K562 (cell line): ENCODE data around the gene YIPF1. TPM values are rescaled to one million over a fixed set of nuclear protein-coding genes. Genes with fewer than 3 reads are reported as not detected.
A peak's percentile ranks its signal among the peaks of the same experiment; 100 is the strongest.

Experiments used
- C11orf30 ChIP-seq: fragments of 450-650 bp; IDR thresholded peaks from 2 replicates; pipeline ENCODE4 v1.6.1; 2016; ENCODE audit warnings: low read depth, mild to moderate bottlenecking
- CHCHD3 ChIP-seq: fragments of 250-450 bp; sonication (Bioruptor Pico); IDR thresholded peaks from 2 replicates; pipeline ENCODE4 v2.1.2; 2022; ENCODE audit warnings: mild to moderate bottlenecking
- CREB1 ChIP-seq, 2 experiments: sonication (generic) in 1 of 2; formaldehyde crosslinking in 1 of 2; IDR thresholded peaks; 2 replicates each; pipeline versions ENCODE4 v1.6.1 to v1.8.0; 2012 to 2022; ENCODE audit warnings: inconsistent platforms in 1 of 2, mild to moderate bottlenecking in 1 of 2, missing genetic modification reagents in 1 of 2, moderate library complexity in 1 of 2
- MCM3 ChIP-seq: fragments of 450-650 bp; IDR thresholded peaks from 2 replicates; pipeline ENCODE4 v1.6.1; 2016
- MECOM ChIP-seq: fragments of 250-450 bp; sonication (Bioruptor Pico); IDR thresholded peaks from 2 replicates; pipeline ENCODE4 v1.8.0; 2022; ENCODE audit warnings: inconsistent platforms
- MIER1 ChIP-seq: fragments of 450-650 bp; IDR thresholded peaks from 2 replicates; pipeline ENCODE4 v1.6.1; 2016; ENCODE audit warnings: antibody characterized with exemption, mild to moderate bottlenecking, low read depth
- NFATC3 ChIP-seq: fragments of 450-650 bp; IDR thresholded peaks from 2 replicates; pipeline ENCODE4 v1.6.1; 2017; ENCODE audit warnings: mild to moderate bottlenecking
- PYGO2 ChIP-seq: fragments of 450-650 bp; IDR thresholded peaks from 2 replicates; pipeline ENCODE4 v1.6.1; 2016; ENCODE audit warnings: mild to moderate bottlenecking, missing genetic modification characterization, moderate library complexity, missing compliant biosample characterization
- RBM39 ChIP-seq: fragments of 200-400 bp; formaldehyde crosslinking; optimal IDR thresholded peaks from 2 replicates; pipeline ENCODE3; 2018; ENCODE audit warnings: low read depth, low read length
- SNRNP70 ChIP-seq: fragments of 200-400 bp; formaldehyde crosslinking; optimal IDR thresholded peaks from 2 replicates; pipeline ENCODE3; 2017; ENCODE audit warnings: low read depth, low read length
- SREBF2 ChIP-seq: sonication (generic); formaldehyde crosslinking; IDR thresholded peaks from 2 replicates; pipeline ENCODE4 v1.4.0; 2020; ENCODE audit warnings: mild to moderate bottlenecking, missing genetic modification reagents
- ZFPM2 ChIP-seq: fragments of 250-450 bp; sonication (Bioruptor Pico); IDR thresholded peaks from 2 replicates; pipeline ENCODE4 v1.5.1; 2022; ENCODE audit warnings: mild to moderate bottlenecking
- ZNF124 ChIP-seq: sonication (generic); formaldehyde crosslinking; IDR thresholded peaks from 2 replicates; pipeline ENCODE4 v1.8.1; 2022; ENCODE audit warnings: missing genetic modification reagents
- ZNF395 ChIP-seq: fragments of 200-800 bp; sonication (Bioruptor generic); IDR thresholded peaks from 2 replicates; pipeline ENCODE4 v1.6.1; 2017; ENCODE audit warnings: missing genetic modification characterization, missing compliant biosample characterization
- ZNF589 ChIP-seq: fragments of 200-800 bp; sonication (Bioruptor generic); IDR thresholded peaks from 2 replicates; pipeline ENCODE4 v1.6.1; 2016; ENCODE audit warnings: low read depth, missing genetic modification characterization, missing compliant biosample characterization
- polyA plus RNA-seq, 8 experiments: library from polyadenylated mRNA; depleted of rRNA in 4 of 8; stranded (reverse) in 5 of 8; unstranded in 3 of 8; fragments of >200 nt; fragmentation: Nextera tagmentation in 2 of 8; fragmentation: Illumina TruSeq in 1 of 8; extraction: Ambion mirVana in 2 of 8; extraction: Trizol in 1 of 8; gene quantifications; 2 replicates each; pipeline versions ENCODE4 v1.2.1 to v1.2.3, GENCODE V29; 2011 to 2014; ENCODE audit warnings: inconsistent platforms in 1 of 8, missing spikeins in 1 of 8
- total RNA-seq, 7 experiments: library from RNA; depleted of rRNA in 6 of 7; stranded (reverse); fragments of >200 nt in 6 of 7; fragmentation: Illumina TruSeq in 2 of 7; extraction: Trizol in 2 of 7; gene quantifications; 2 replicates each; pipeline versions ENCODE4 v1.2.1 to v1.2.3, GENCODE V29; 2011 to 2021; ENCODE audit warnings: low replicate concordance in 1 of 7
- TF ChIP-seq, protein P1 (sequence below): fragments of 200-400 bp; formaldehyde crosslinking; IDR thresholded peaks from 2 replicates; pipeline ENCODE4 v1.6.1; 2017; ENCODE audit warnings: mild to moderate bottlenecking, low read depth, low read length, moderate library complexity
- TF ChIP-seq, protein P2 (sequence below): IDR thresholded peaks from 3 replicates; pipeline ENCODE4 v1.6.1; 2011; ENCODE audit warnings: borderline replicate concordance, mild to moderate bottlenecking; ENCODE audit not compliant: insufficient read length, insufficient read depth
- TF ChIP-seq, protein P3 (sequence below), 3 experiments: IDR thresholded peaks in 2 of 3; conservative IDR thresholded peaks in 1 of 3; 2 replicates each; pipeline ENCODE4 v1.5.1; 2011 to 2012; ENCODE audit warnings: low read length in 3 of 3, mild to moderate bottlenecking in 3 of 3, control low read depth in 2 of 3, improper control_type of control experiment in 1 of 3, inconsistent platforms in 1 of 3, low read depth in 1 of 3, mixed read lengths in 1 of 3, moderate library complexity in 1 of 3; ENCODE audit not compliant: insufficient read depth in 2 of 3
- TF ChIP-seq, protein P4 (sequence below): fragments of 250-450 bp; sonication (Bioruptor Pico); IDR thresholded peaks from 2 replicates; pipeline ENCODE4 v1.5.1; 2021; ENCODE audit warnings: mild to moderate bottlenecking

Gene YIPF1
- total and polyA plus RNA-seq, 9 of the 15 experiments (the other 6 are each of a cell fraction or from before 2014, with no cell fraction given) = 11.5 to 37.5 (median 19.2) TPM

GRCh38 chr1:53889304-53890298 lies at the start of gene YIPF1 (continued):
- TF ChIP-seq, protein P1, sequence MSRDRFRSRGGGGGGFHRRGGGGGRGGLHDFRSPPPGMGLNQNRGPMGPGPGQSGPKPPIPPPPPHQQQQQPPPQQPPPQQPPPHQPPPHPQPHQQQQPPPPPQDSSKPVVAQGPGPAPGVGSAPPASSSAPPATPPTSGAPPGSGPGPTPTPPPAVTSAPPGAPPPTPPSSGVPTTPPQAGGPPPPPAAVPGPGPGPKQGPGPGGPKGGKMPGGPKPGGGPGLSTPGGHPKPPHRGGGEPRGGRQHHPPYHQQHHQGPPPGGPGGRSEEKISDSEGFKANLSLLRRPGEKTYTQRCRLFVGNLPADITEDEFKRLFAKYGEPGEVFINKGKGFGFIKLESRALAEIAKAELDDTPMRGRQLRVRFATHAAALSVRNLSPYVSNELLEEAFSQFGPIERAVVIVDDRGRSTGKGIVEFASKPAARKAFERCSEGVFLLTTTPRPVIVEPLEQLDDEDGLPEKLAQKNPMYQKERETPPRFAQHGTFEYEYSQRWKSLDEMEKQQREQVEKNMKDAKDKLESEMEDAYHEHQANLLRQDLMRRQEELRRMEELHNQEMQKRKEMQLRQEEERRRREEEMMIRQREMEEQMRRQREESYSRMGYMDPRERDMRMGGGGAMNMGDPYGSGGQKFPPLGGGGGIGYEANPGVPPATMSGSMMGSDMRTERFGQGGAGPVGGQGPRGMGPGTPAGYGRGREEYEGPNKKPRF = no peak
- TF ChIP-seq CREB1 (IDR thresholded peaks at IDR 0.05) (0 out of 2 replicates have a peak, but pooled peaks have one; percentile 15), CREB1 (CRISPR knock-in tag; IDR thresholded peaks at IDR 0.05) (peak; percentile 51; the same call in 1 of the 2 replicates), MECOM (CRISPR knock-in tag) (no peak), CHCHD3 (CRISPR knock-in tag) (no peak), ZNF589 (CRISPR knock-in tag) (no peak), C11orf30 (no peak), SREBF2 (CRISPR knock-in tag) (no peak), NFATC3 (no peak), MIER1 (peak; percentile 78; the same call in 1 of the 2 replicates), ZFPM2 (CRISPR knock-in tag) (no peak), ZNF395 (CRISPR knock-in tag) (no peak), SNRNP70 (no peak), MCM3 (no peak), ZNF124 (CRISPR knock-in tag) (no peak), PYGO2 (tag) (no peak), RBM39 (peak; percentile 86)
- TF ChIP-seq, protein P2, sequence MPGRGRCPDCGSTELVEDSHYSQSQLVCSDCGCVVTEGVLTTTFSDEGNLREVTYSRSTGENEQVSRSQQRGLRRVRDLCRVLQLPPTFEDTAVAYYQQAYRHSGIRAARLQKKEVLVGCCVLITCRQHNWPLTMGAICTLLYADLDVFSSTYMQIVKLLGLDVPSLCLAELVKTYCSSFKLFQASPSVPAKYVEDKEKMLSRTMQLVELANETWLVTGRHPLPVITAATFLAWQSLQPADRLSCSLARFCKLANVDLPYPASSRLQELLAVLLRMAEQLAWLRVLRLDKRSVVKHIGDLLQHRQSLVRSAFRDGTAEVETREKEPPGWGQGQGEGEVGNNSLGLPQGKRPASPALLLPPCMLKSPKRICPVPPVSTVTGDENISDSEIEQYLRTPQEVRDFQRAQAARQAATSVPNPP = no peak
- TF ChIP-seq, protein P3, sequence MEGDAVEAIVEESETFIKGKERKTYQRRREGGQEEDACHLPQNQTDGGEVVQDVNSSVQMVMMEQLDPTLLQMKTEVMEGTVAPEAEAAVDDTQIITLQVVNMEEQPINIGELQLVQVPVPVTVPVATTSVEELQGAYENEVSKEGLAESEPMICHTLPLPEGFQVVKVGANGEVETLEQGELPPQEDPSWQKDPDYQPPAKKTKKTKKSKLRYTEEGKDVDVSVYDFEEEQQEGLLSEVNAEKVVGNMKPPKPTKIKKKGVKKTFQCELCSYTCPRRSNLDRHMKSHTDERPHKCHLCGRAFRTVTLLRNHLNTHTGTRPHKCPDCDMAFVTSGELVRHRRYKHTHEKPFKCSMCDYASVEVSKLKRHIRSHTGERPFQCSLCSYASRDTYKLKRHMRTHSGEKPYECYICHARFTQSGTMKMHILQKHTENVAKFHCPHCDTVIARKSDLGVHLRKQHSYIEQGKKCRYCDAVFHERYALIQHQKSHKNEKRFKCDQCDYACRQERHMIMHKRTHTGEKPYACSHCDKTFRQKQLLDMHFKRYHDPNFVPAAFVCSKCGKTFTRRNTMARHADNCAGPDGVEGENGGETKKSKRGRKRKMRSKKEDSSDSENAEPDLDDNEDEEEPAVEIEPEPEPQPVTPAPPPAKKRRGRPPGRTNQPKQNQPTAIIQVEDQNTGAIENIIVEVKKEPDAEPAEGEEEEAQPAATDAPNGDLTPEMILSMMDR (IDR thresholded peaks at IDR 0.05 in 2 of 3, conservative IDR thresholded peaks at IDR 0.05 in 1 of 3; ENCODE audit: insufficient read depth in 2 of 3, low read depth in 1 of 3, low read length in 3 of 3) = no peak
- TF ChIP-seq, protein P4, sequence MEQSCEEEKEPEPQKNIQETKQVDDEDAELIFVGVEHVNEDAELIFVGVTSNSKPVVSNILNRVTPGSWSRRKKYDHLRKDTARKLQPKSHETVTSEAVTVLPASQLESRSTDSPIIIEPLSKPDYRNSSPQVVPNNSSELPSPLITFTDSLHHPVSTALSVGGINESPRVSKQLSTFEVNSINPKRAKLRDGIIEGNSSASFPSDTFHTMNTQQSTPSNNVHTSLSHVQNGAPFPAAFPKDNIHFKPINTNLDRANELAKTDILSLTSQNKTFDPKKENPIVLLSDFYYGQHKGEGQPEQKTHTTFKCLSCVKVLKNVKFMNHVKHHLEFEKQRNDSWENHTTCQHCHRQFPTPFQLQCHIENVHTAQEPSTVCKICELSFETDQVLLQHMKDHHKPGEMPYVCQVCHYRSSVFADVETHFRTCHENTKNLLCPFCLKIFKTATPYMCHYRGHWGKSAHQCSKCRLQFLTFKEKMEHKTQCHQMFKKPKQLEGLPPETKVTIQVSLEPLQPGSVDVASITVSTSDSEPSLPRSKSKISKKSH (CRISPR knock-in tag) = no peak
